ENCODE measurements around the gene PICALM. TPM values are rescaled to one million over a fixed set of nuclear protein-coding genes. Genes with fewer than 3 reads are reported as not detected.

PICALM gene
- polyA plus RNA-seq, 4 donors: 88.8 to 155 (median 116) TPM

DNA sequence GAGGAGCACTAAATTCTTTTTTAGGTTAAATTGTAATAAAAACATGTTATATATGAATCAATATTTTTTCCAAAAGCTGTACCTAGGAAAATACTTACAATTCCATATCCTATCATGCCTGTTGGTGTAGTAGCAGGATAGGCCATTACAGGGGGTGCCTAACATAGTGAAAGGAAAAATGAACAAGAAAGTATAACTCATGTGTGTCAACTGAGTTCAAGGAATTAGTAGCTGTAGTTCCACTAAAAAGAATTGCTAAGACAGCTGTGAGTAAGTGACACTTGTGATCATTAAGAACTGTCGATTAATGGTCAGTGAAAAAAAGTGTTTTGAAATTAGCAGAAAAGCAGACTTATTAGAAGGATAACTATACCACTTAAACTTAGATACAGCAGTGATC, 92.4 kb downstream of the PICALM start:
- no peaks in the 10 kb centered on the region for H3K9me3 ChIP-seq (ENCODE audit: control insufficient read depth in 2 of 2, insufficient read depth in 1 of 2, low read depth in 1 of 2, low read length in 1 of 2)
- FAIRE-seq (no peak), DNase-seq (no peak)
- no peak overlapping the region for H3K27ac ChIP-seq (ENCODE audit: low read depth in 1 of 3, low read length in 2 of 3)
- H3K27me3 ChIP-seq (ENCODE audit: control insufficient read depth in 3 of 3, insufficient read depth in 3 of 3, low read length in 3 of 3): no peaks in the 10 kb centered on the region
- no peak overlapping the region for H3K4me3 ChIP-seq (ENCODE audit: low read depth in 1 of 3, low read length in 3 of 3)
- H3K4me1 ChIP-seq (ENCODE audit: control insufficient read depth in 3 of 3, insufficient read depth in 2 of 3, low read depth in 1 of 3, low read length in 2 of 3): no peaks in the 10 kb centered on the region
- 82 to 90% (median 86%) methylated on average over 1 of the region's 1 CpG for WGBS, 3 donors
- peaks cover 8 to 29% (median 20%) of the 10 kb centered on the region in 3 donors for H3K36me3 ChIP-seq (ENCODE audit: control insufficient read depth in 3 of 3, insufficient read depth in 2 of 3, low read depth in 1 of 3, low read length in 3 of 3)

DNA sequence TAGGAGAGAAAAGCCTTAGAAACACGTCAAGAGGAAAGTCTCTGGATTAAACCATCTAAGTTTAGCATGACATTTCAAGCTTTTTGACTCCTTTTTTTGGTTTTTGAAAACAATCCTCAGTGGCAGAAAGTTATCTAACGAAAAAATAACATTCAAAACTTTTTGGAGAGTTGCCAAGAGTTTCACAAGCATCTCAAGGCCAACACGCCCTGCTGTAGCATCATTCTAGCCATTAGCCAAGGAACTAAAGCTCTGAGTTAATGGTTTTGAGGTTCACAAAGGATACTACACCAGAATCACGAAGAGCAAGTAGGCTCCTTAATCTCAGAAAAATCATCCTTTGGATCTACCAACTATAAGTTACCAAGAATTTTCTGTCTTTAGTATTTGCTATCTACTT, 94.8 kb downstream of the PICALM start:
- WGBS, 3 donors: 59 to 77% (median 67%) methylated on average over 4 of the region's 4 CpGs
- no peak overlapping the region for H3K4me3 ChIP-seq (ENCODE audit: low read depth in 1 of 3, low read length in 3 of 3)
- H3K36me3 ChIP-seq (ENCODE audit: control insufficient read depth in 3 of 3, insufficient read depth in 2 of 3, low read depth in 1 of 3, low read length in 3 of 3): peaks cover 5 to 25% (median 18%) of the 10 kb centered on the region in 3 donors

GRCh38 chr11:85970593-85970992, 98.3 kb downstream of the PICALM start:
- no peaks in the 10 kb centered on the region for H3K4me1 ChIP-seq (ENCODE audit: control insufficient read depth in 3 of 3, insufficient read depth in 2 of 3, low read depth in 1 of 3, low read length in 2 of 3)
- H3K27ac ChIP-seq (ENCODE audit: low read depth in 1 of 3, low read length in 2 of 3): no peak overlapping the region
- no peaks in the 10 kb centered on the region for H3K27me3 ChIP-seq (ENCODE audit: control insufficient read depth in 3 of 3, insufficient read depth in 3 of 3, low read length in 3 of 3)
- WGBS, 3 donors: 93 to 97% (median 95%) methylated on average over 5 of the region's 5 CpGs
- DNase-seq (no peak), FAIRE-seq (no peak)
- no peaks in the 10 kb centered on the region for H3K9me3 ChIP-seq (ENCODE audit: control insufficient read depth in 2 of 2, insufficient read depth in 1 of 2, low read depth in 1 of 2, low read length in 1 of 2)
- peaks cover 5 to 24% (median 21%) of the 10 kb centered on the region in 3 donors for H3K36me3 ChIP-seq (ENCODE audit: control insufficient read depth in 3 of 3, insufficient read depth in 2 of 3, low read depth in 1 of 3, low read length in 3 of 3)
- no peak overlapping the region for H3K4me3 ChIP-seq (ENCODE audit: low read depth in 1 of 3, low read length in 3 of 3)

More for the DNA sequence above, 94.8 kb downstream of the PICALM start:
- Histone ChIP-seq H3K9me3 (ENCODE audit: control insufficient read depth in 2 of 2, insufficient read depth in 1 of 2, low read depth in 1 of 2, low read length in 1 of 2) (no peaks in the 10 kb centered on the region), H3K27ac (ENCODE audit: low read depth in 1 of 3, low read length in 2 of 3) (no peak overlapping the region), H3K27me3 (ENCODE audit: control insufficient read depth in 3 of 3, insufficient read depth in 3 of 3, low read length in 3 of 3) (no peaks in the 10 kb centered on the region), H3K4me1 (ENCODE audit: control insufficient read depth in 3 of 3, insufficient read depth in 2 of 3, low read depth in 1 of 3, low read length in 2 of 3) (no peaks in the 10 kb centered on the region)
- DNase-seq (peak in 1 of 2 donors; percentile 6), FAIRE-seq (no peak)

DNA sequence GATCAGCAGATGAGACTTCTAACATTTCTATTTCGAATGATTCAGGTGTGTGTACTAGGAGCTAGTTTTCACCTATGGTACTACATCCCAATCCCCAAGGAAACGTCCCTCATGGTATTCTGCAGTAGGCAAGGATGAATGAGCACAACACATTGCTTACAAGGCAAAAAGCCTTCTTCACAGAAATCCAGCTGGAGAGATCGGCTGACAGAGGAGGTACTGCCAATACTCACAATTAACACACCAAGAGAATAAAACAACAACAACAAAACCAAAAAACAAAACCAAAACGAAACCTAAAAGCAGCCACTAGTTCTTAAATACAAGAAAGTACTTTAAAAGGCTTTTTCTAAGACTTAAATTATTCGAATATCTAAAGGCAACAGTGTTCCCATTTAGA, 101.4 kb downstream of the PICALM start:
- Histone ChIP-seq H3K36me3 (ENCODE audit: control insufficient read depth in 3 of 3, insufficient read depth in 2 of 3, low read depth in 1 of 3, low read length in 3 of 3) (peaks cover 5 to 26% (median 18%) of the 10 kb centered on the region in 3 donors), H3K27me3 (ENCODE audit: control insufficient read depth in 3 of 3, insufficient read depth in 3 of 3, low read length in 3 of 3) (no peaks in the 10 kb centered on the region), H3K9me3 (ENCODE audit: control insufficient read depth in 2 of 2, insufficient read depth in 1 of 2, low read depth in 1 of 2, low read length in 1 of 2) (no peaks in the 10 kb centered on the region), H3K4me3 (ENCODE audit: low read depth in 1 of 3, low read length in 3 of 3) (no peak overlapping the region), H3K27ac (ENCODE audit: low read depth in 1 of 3, low read length in 2 of 3) (no peak overlapping the region), H3K4me1 (ENCODE audit: control insufficient read depth in 3 of 3, insufficient read depth in 2 of 3, low read depth in 1 of 3, low read length in 2 of 3) (no peaks in the 10 kb centered on the region)
- FAIRE-seq (no peak), DNase-seq (no peak)
- WGBS, 3 donors: 79 to 89% (median 80%) methylated on average over 5 of the region's 5 CpGs

GRCh38 chr11:85965202-85965601, 103.7 kb downstream of the PICALM start:
- Histone ChIP-seq H3K36me3 (ENCODE audit: control insufficient read depth in 3 of 3, insufficient read depth in 2 of 3, low read depth in 1 of 3, low read length in 3 of 3) (peaks cover 5 to 20% (median 18%) of the 10 kb centered on the region in 3 donors), H3K4me3 (ENCODE audit: low read depth in 1 of 3, low read length in 3 of 3) (no peak overlapping the region), H3K9me3 (ENCODE audit: control insufficient read depth in 2 of 2, insufficient read depth in 1 of 2, low read depth in 1 of 2, low read length in 1 of 2) (no peaks in the 10 kb centered on the region), H3K27ac (ENCODE audit: low read depth in 1 of 3, low read length in 2 of 3) (no peak overlapping the region), H3K27me3 (ENCODE audit: control insufficient read depth in 3 of 3, insufficient read depth in 3 of 3, low read length in 3 of 3) (no peaks in the 10 kb centered on the region), H3K4me1 (ENCODE audit: control insufficient read depth in 3 of 3, insufficient read depth in 2 of 3, low read depth in 1 of 3, low read length in 2 of 3) (no peaks in the 10 kb centered on the region)
- WGBS, 3 donors: 79 to 95% (median 94%) methylated on average over 2 of the region's 2 CpGs
- DNase-seq (no peak), FAIRE-seq (no peak)

DNA sequence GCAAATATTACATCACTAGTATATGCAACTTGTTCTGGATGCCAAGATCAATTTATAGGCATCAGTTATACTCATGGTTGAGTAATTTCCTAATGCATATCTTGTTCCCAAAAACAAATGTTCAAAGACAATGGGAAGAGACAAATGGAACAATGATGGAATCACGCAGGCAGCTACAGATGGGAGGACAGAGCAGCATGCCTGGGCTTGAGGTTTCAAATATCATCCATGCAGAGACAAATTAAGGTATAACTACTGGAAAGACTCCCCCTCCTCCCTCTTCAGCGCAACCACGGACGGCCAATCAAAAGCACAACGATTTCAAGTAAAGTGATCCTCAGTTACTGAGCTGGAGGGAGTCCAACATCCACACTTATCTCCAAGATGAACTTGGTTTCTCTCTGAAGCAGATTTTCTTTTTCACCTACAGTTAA, 106.9 kb downstream of the PICALM start:
- Histone ChIP-seq H3K36me3 (ENCODE audit: control insufficient read depth in 3 of 3, insufficient read depth in 2 of 3, low read depth in 1 of 3, low read length in 3 of 3) (peaks cover 5 to 23% (median 21%) of the 10 kb centered on the region in 3 donors), H3K4me1 (ENCODE audit: control insufficient read depth in 3 of 3, insufficient read depth in 2 of 3, low read depth in 1 of 3, low read length in 2 of 3) (peaks cover 0 to 7% (median 0%) of the 10 kb centered on the region in 3 donors), H3K4me3 (ENCODE audit: low read depth in 1 of 3, low read length in 3 of 3) (no peak overlapping the region), H3K27ac (ENCODE audit: low read depth in 1 of 3, low read length in 2 of 3) (no peak overlapping the region), H3K9me3 (ENCODE audit: control insufficient read depth in 2 of 2, insufficient read depth in 1 of 2, low read depth in 1 of 2, low read length in 1 of 2) (no peaks in the 10 kb centered on the region), H3K27me3 (ENCODE audit: control insufficient read depth in 3 of 3, insufficient read depth in 3 of 3, low read length in 3 of 3) (no peaks in the 10 kb centered on the region)
- WGBS, 3 donors: 73 to 83% (median 74%) methylated on average over 5 of the region's 5 CpGs
- DNase-seq (no peak), FAIRE-seq (no peak)

DNA sequence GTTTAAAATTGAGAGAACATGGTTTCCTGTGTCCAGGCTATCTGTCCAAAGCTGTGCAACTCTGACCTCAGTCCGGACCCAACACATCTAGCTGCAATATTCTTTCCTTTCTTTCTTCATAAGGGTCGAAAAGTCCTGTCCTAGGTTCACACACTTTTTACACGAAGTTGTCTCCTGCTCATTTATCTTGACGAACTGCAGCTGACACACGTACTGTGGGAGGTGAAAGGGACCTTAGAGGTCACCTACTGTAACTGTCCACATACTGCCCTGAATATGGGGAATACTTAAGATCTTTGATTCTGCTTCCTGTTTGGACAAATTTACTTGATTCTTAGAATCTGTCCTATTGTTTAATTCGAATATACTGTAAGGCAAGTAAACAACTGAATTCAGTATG, 107.8 kb downstream of the PICALM start:
- DNase-seq (no peak), FAIRE-seq (no peak)
- Histone ChIP-seq H3K9me3 (ENCODE audit: control insufficient read depth in 2 of 2, insufficient read depth in 1 of 2, low read depth in 1 of 2, low read length in 1 of 2) (no peaks in the 10 kb centered on the region), H3K4me3 (ENCODE audit: low read depth in 1 of 3, low read length in 3 of 3) (no peak overlapping the region), H3K27ac (ENCODE audit: low read depth in 1 of 3, low read length in 2 of 3) (no peak overlapping the region), H3K4me1 (ENCODE audit: control insufficient read depth in 3 of 3, insufficient read depth in 2 of 3, low read depth in 1 of 3, low read length in 2 of 3) (peaks cover 0 to 7% (median 0%) of the 10 kb centered on the region in 3 donors), H3K36me3 (ENCODE audit: control insufficient read depth in 3 of 3, insufficient read depth in 2 of 3, low read depth in 1 of 3, low read length in 3 of 3) (peaks cover 5 to 24% (median 24%) of the 10 kb centered on the region in 3 donors), H3K27me3 (ENCODE audit: control insufficient read depth in 3 of 3, insufficient read depth in 3 of 3, low read length in 3 of 3) (no peaks in the 10 kb centered on the region)
- 56 to 66% (median 65%) methylated on average over 6 of the region's 6 CpGs for WGBS, 3 donors

DNA sequence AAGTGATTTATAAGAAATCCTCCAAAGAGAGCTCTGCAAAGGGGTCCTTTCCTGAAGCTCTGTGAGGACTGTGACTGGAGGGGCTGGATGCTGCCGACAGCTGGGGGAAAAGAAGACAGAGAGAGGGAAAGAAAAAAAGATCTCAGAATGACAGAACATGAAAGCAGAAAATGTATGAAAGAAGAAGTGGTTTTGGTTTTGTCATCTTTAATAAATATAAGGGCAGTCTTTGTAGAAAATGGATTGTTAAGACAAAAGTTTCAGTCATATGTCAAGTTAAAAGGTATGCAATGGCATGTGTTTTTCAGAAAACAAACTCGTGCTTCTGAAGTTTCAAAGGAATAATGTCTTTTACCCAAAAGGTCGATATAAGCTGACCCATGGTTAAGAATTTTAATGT, 108.2 kb downstream of the PICALM start:
- Histone ChIP-seq H3K4me1 (ENCODE audit: control insufficient read depth in 3 of 3, insufficient read depth in 2 of 3, low read depth in 1 of 3, low read length in 2 of 3) (peaks cover 0 to 7% (median under 1%) of the 10 kb centered on the region in 3 donors), H3K9me3 (ENCODE audit: control insufficient read depth in 2 of 2, insufficient read depth in 1 of 2, low read depth in 1 of 2, low read length in 1 of 2) (no peaks in the 10 kb centered on the region), H3K27ac (ENCODE audit: low read depth in 1 of 3, low read length in 2 of 3) (no peak overlapping the region), H3K4me3 (ENCODE audit: low read depth in 1 of 3, low read length in 3 of 3) (no peak overlapping the region), H3K27me3 (ENCODE audit: control insufficient read depth in 3 of 3, insufficient read depth in 3 of 3, low read length in 3 of 3) (no peaks in the 10 kb centered on the region), H3K36me3 (ENCODE audit: control insufficient read depth in 3 of 3, insufficient read depth in 2 of 3, low read depth in 1 of 3, low read length in 3 of 3) (peaks cover 5 to 23% (median 20%) of the 10 kb centered on the region in 3 donors)
- DNase-seq (no peak), FAIRE-seq (no peak)
- 65 to 86% (median 79%) methylated on average over 3 of the region's 3 CpGs for WGBS, 3 donors

GRCh38 chr11:85955531-85955930, 113.4 kb downstream of the PICALM start:
- Histone ChIP-seq H3K27me3 (ENCODE audit: control insufficient read depth in 3 of 3, insufficient read depth in 3 of 3, low read length in 3 of 3) (no peaks in the 10 kb centered on the region), H3K36me3 (ENCODE audit: control insufficient read depth in 3 of 3, insufficient read depth in 2 of 3, low read depth in 1 of 3, low read length in 3 of 3) (peaks cover 4 to 21% (median 17%) of the 10 kb centered on the region in 3 donors), H3K4me3 (ENCODE audit: low read depth in 1 of 3, low read length in 3 of 3) (no peak overlapping the region), H3K27ac (ENCODE audit: low read depth in 1 of 3, low read length in 2 of 3) (no peak overlapping the region), H3K4me1 (ENCODE audit: control insufficient read depth in 3 of 3, insufficient read depth in 2 of 3, low read depth in 1 of 3, low read length in 2 of 3) (peaks cover 0 to 7% (median 3%) of the 10 kb centered on the region in 3 donors), H3K9me3 (ENCODE audit: control insufficient read depth in 2 of 2, insufficient read depth in 1 of 2, low read depth in 1 of 2, low read length in 1 of 2) (peaks cover 0 to 3% of the 10 kb centered on the region in 2 donors)
- WGBS, 3 donors: 74 to 100% (median 90%) methylated on average over 1 of the region's 1 CpG
- DNase-seq (no peak), FAIRE-seq (no peak)
